ENCODE results near the gene ACTR1B.

Gene ACTR1B

DNA sequence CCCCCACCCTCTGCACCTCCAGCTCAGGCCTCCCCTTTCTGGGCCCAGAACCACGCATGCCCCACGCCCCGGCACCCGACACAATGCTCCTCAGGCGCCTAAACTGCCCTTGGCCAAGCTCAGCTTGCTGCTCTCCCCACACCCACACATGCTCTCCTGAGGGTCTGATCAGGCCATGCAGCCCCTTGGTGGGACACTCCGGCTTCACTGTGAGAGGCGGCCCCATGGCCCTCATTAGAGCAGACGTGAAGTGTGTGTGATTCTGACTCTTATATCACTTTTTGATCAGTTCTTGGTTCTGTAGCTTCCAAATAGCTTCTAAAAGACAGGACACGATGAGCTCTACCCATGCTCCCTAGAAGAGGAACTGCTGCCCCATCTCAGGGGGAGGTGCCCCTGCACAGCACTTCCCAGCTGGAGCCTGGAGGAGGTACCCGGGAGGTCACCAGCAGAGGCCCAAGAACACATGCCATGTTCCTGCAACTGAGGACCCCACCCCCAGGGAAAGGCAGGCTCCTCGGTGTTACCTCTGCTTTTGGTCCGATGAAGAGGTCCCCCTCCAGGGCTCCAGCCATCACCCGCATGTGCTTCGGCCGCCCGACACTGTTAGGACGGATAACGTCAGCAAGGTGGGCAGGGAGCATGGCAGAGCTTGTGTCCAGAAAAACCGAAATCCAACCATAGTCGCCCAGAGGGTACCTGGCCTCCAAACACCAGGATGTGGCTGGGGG, 3.6 kb downstream of the ACTR1B start:
- TF ChIP-seq, protein P1, sequence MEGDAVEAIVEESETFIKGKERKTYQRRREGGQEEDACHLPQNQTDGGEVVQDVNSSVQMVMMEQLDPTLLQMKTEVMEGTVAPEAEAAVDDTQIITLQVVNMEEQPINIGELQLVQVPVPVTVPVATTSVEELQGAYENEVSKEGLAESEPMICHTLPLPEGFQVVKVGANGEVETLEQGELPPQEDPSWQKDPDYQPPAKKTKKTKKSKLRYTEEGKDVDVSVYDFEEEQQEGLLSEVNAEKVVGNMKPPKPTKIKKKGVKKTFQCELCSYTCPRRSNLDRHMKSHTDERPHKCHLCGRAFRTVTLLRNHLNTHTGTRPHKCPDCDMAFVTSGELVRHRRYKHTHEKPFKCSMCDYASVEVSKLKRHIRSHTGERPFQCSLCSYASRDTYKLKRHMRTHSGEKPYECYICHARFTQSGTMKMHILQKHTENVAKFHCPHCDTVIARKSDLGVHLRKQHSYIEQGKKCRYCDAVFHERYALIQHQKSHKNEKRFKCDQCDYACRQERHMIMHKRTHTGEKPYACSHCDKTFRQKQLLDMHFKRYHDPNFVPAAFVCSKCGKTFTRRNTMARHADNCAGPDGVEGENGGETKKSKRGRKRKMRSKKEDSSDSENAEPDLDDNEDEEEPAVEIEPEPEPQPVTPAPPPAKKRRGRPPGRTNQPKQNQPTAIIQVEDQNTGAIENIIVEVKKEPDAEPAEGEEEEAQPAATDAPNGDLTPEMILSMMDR (IDR thresholded peaks at IDR 0.05), result no peak

DNA sequence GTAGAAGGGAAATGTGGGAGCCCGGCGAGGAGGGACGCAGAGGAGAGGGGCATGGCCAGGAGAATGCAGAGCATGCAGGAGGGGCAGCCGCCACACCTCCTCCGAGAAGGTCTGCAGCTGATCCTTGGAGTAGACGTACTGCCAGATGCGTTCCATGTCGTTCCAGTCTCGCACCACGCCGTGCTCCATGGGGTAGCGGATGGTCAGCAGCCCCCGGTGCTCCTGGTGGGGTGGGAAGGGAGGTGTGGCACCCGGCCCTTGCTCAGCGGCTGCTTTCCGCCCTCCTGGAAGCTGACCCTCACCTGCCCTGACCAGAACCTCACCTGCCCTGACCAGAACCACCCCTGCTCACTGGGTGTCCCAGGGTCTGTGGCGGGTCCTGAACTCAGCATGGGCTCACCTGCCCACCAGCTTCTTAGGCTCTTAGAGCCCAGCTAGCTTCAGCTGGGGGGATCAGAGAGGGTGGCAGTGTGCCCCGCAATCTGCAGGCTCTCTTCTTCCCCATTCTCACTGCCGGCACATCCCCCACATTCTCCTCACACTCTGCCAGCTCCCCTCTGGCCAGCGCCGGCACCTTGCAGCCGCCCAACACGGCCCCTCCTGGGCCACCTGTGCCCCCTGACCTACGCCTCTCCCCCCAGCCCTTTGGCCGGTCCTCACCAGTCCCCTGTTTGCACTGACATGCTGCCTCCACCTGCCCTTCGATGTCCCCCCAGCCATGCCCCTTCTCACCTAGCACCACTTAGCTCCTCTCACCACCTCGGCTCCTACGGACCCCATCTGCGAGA, 4.4 kb downstream of the ACTR1B start:
- TF ChIP-seq, protein P1 (IDR thresholded peaks at IDR 0.05), result no peak

DNA sequence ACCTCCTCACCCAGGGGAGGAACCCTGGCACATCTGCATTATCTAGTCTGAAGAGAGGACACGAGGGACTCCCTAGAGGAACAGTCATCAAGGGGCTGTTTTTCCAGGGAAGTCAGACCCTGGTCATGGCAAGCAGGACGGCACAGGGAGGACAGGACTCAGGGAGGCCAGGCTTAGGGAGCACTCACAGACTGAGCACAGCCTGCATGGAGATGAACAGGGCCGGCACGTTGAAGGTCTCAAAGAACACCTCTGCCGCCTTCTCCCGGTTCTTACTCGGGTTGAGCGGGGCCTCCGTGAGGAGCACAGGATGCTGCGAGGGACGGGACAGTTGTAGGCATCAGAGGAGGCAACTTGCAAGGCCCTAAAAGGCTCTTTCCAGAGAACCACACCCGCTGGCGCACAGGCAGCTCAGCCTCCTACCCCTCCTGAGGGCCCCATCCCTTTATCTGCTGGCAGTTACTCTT, 5.1 kb downstream of the ACTR1B start:
- TF ChIP-seq, protein P1 (IDR thresholded peaks at IDR 0.05), result no peak

DNA sequence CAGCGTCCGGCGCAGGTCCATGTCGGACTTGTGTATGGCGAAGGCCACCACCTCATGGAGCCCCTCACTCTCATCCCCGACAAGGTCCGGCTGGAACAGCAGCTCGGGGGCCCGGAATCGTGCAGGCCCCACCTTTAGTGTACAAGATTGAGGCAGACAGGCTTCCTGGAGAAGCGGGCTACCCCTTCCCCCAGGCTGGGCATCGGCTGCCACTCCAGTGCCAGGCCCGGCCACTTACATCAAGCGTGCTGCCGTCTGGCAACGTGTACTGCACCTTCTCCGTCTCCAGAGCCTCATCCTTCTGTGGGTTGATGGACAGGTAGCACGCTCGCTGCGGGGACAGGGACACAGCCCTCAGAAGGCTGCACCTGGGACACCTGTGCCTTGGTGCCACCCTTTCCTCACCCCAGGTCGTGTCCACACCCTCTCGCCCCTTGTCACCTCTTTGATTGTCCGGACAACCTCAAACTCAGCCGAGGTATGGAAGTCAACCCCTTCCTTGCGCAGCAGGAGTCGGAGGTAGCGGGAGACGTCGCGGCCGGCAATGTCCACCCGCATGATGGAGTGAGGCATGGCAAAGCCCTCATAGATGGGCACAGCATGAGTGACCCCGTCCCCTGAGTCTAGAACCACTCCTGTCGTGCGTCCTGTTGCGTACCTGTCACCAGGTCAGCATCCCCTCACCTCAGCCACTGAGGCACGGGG, 5.7 kb downstream of the ACTR1B start:
- TF ChIP-seq, protein P1 (IDR thresholded peaks at IDR 0.05), result no peak

DNA sequence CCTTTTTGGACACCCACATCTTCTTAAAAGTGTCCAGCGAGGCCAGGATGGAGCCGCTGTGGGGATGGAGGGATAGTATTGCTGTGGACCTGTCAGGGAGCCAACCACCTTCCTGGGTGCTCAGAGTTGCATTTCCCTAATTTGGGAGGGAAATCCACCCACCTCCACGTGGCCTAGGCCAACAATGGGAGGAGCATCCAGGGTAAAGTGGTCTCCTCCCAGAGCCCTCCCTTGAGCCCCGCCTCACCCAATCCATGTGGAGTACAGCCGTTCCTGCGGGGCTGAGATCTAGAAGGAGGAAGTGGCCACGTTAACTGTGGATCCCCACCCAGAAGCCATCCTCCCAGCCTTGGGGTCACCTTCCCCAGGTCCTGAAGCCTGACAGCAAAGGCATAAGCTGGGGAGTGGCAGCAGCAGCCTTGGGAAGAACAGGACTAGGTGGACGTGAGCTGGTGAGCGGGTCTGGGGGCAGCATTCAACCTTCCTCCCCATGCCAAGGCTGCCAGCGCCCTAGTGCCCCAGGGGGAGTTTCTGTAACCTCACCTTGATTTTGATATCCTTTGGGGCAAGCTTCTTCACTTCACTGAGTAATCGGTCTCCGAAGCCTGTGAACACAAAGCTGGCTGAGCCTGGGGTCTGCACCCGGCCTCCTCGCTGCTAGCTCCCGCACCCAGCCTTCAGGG, 6.8 kb downstream of the ACTR1B start:
- TF ChIP-seq, protein P1 (IDR thresholded peaks at IDR 0.05), result no peak

DNA sequence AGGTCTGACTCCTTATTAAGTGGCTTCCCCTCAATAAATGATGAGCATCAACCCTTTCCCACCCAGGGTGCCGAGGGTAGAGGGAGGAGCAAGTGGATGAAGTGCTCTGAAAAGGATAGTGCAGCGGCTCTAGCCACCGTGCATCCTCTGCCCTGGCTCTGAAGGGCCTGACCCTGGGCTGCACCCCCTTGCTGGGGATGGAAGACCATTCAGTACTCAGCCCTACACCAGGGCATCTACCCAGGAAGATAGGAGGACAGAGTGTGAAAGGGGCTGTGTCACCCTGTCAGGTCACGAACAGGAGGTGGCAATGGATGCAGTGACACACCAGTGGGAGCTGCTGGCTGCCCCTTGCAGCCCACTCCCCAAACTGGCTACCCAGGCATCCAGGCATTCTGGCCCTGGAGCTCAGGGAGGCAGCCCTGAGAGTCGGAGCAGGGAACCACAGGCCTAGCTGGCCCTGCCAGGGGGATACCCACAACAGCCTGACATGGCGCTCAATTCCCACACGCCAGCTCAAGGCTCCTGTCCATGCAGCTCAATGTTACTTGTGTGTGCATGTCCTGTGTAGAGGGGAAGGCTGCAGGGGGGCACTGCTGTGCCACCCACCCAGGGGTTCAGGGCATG, 7.6 kb downstream of the ACTR1B start:
- TF ChIP-seq, protein P1 (IDR thresholded peaks at IDR 0.05), result no peak

DNA sequence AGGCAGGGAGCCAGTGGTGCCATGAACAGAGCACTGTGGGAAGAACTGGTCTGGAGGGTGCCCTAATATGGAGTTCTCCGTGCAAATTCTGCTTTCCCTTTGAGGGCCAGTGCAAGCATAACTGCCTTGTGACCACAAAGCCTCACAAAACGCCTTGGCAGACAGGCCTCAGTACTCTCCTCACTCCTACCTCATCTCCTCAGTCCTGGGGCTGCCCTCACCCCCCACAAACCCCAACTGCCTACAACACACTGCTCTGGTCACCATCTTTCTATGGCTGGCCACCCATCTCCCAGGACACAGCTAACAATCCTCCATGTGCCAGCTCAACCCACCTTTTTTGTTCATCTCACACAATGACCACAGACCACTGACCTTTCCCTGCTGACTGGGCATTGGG, 9.1 kb downstream of the ACTR1B start:
- TF ChIP-seq, protein P1 (IDR thresholded peaks at IDR 0.05), result no peak
